Fibroblast of skin of left biceps (primary cell): ENCODE results near the gene SARDH.
A peak's percentile ranks its signal among the peaks of the same experiment; 100 is the strongest.

Experiments used
- DNase-seq, 2 experiments: peaks; one replicate each; pipeline ENCODE4 v3.0.0-alpha.2; 2013; ENCODE audit warnings: low read depth in 2 of 2

Gene SARDH

DNA sequence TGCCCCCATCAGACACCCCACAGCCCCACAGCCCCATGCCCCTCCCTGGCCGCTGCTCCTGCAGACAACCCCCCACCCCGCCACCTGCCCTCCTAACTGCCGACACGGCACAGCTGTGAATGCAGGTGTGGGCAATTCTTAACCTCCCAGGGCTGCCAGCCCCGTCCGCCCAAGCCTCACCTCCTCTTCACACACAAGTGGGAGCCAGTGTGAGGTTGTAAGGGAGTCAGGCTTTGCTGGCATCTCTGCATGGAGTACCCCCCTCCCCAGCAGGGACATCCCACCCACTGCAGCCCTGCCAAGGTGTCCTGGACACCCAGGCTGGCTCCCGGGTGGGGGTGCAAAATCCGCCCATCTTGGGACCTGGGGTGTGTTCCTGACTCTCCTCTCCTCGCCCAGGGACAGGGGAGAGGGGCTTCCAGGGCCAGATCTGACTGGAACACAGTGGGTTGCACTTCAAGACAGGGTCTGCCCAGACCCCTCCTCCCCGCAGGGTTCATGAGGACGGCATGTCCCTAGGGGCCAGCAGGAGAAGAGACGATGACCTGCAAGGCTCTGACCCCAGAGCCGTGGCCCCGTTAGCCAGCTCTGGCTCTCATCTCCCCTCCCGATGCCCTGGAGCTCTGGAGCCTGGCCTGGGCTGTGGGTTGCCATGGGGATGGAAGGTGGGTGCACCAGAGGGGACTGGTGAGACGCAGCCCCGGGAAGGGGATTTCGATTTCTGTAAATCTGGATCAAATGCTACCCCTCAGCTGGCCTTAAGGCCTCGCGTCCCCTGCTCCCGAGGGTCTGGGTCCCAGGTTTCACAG lies 34.4 kb downstream of the SARDH start:
- DNase-seq, result no peak

GRCh38 chr9:133702798-133703590 lies 35.2 kb downstream of the SARDH start:
- no peak for DNase-seq

GRCh38 chr9:133701981-133702797 lies 36.0 kb downstream of the SARDH start:
- peak; percentile 36 to 40 for DNase-seq

DNA sequence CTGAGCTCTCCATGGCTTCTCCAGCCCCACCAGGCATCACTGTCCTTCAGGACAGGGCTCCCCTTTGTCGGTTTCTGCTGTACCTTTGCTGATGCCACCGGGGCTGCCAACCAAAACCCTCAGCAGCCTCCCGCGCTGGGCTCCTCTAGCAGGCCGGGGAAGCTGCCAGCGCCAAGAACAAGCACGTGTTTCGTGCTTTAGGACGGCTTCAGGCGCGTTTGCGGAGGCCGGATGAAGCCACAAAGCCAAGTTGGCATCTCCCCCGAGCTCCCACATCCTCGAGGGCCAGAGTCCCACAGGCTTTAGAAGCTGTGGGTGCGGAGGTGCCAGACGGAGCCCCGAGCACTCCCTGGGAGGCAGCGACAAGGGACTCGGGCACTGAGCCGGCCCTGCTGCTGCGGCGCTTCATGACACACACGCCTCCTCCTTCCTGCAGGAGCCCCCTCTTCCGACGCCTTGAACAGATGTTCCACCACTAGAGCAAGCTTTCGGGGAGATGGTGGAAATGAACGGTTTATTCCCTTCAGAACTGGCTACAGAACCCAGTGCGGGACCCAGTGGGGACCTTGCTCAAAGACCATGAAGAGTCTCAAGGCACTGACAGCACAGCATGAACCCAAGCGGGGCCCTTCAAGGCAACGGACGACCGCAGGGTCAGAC lies 36.7 kb downstream of the SARDH start:
- no peak for DNase-seq

GRCh38 chr9:133700819-133701320 lies 37.3 kb downstream of the SARDH start:
- DNase-seq, result no peak

GRCh38 chr9:133699546-133699945 lies 38.6 kb downstream of the SARDH start:
- no peak for DNase-seq

DNA sequence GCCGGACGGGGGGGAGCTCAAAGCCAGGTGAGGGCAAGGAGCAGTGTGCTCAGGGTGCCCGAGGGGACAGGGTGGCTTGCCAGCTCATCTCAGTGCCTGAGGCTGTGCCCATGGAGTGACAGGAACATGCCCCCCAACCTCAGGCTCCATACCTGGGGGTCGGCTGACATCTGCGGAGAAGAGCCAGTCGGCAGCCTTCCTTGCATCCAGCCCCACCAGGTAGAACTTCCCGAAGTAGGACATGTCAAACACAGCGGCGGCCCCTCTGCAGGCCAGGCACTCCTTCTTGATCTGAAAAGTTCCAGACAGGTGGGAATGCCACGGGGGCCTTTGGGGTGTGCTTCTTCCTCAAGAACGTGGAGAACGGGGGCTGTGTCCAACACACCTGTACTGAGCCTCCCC lies 42.1 kb downstream of the SARDH start:
- no peak for DNase-seq

DNA sequence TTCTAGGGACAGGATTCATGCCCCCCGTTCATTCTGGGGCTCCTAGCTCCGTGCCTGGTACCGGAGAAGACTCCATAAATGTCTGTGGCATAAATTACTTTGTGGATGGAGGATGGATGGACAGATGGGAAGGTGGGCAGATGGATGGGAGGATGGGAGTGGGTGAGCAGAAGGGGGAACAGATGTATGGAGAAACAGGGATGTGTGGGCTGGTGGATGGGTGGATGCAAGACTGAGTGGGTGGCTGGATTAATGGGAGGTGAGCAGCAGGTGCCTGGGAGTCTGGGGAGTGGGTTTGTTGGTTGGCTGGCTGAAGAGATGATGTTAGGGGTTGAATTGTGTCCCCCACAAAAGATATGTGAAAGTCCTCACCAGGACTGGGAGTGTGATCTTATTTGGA lies 43.5 kb downstream of the SARDH start:
- no peak for DNase-seq

- DNase-seq, result no peak
Observed at GRCh38 chr9:133693703-133694529, 44.2 kb downstream of the SARDH start.

- no peak for DNase-seq
Observed at GRCh38 chr9:133693116-133693515, 45.0 kb downstream of the SARDH start.

DNA sequence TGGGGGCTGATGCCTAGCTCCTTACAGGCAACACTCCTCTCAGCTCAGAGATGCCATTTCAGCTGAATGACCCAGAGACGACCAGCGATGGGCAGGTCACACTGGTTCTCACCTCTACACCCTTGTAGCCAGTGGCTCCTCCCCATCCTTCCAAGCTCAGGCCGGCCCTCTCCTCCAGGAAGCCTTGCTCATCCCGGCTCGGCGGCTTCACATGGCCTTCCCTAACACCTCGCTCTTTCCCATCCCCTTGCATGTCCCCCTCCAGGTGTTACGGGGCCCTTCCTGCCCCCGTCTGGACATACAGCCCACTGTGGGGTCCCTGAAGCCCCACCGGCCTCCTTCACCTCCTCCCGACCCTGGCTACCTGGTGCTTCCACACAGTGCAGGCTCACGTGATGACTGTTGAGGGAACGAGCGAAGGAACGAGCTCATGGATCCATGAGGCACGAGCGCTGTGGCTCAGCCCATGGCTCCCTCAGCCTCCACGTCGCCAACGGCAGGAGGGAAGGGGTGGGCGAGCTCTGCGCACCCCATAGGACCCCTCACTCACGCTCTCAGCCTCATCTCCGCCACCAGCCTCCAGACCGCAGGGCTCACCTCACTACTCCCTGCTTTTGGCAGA lies 45.7 kb downstream of the SARDH start:
- no peak for DNase-seq

GRCh38 chr9:133691626-133692363 lies 46.4 kb downstream of the SARDH start:
- DNase-seq, result no peak

DNA sequence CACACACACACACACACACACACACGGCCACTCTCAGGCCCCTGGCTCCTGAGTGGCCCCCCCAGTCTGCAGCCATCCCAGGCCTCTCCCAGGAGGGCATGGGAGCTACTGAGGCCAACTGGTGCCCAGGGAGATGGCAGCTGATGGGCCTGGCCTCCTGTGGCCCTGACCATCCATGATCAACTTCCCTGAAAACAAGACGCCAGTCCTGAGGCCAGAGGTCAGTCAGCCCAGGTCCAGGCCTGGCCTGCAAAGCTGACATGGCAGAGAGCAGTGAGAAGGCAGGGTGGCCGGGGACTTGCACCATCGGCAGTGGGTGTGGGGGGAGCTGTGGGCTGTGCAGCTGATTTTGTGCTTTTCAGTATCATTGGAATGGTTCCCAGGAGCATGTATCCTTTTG lies 47.0 kb downstream of the SARDH start:
- DNase-seq, result no peak

GRCh38 chr9:133690081-133690561 lies 48.0 kb downstream of the SARDH start:
- no peak for DNase-seq

GRCh38 chr9:133689151-133689763 lies 48.9 kb downstream of the SARDH start:
- no peak for DNase-seq

GRCh38 chr9:133687856-133688761 lies 50.0 kb downstream of the SARDH start:
- DNase-seq, result no peak

DNA sequence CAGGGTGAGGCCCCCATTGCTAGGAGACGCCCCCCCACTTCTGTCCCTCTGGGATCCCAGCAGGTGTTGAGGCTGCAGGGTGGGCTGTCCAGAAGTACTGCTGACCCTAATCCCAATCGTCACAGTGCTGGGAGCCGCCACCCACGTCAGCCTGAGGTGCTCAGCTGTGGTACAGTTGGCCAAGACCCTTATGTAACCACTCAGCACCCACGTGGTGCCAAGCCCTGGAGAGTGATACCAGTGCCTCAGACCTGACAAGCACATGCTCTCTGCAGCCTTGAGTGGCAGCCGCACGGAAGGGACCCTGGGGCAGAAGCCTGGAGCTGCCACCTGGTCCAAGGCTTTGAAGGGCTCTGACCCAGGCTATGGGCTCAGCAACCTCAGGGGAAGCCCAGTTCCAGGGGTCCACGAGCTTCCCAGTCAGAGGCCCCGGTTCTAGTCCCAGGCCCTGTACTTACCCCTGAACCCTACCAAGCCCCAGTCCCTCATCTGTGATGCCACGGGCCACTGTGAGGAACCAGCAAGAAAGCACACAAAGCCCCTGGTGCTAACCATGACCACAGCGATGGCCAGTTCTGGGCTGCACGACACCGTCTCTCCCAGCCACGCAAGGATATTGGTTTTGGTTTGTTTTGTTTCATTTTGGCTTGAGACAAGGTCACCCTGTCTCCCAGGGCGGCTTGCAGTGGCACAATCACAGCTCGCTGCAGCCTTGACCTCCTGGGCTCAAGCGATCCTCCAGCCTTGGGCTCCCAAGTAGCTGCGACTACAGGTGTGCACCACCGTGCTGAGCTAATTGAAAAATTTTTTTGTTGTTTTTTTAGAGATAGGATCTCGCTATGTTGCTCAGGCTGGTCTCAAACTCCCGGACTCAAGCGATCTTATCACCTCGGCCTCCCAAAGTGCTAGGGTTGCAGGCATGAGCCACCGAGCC lies 51.2 kb downstream of the SARDH start:
- no peak for DNase-seq
